ENCODE data around the gene AUTS2.

DNA sequence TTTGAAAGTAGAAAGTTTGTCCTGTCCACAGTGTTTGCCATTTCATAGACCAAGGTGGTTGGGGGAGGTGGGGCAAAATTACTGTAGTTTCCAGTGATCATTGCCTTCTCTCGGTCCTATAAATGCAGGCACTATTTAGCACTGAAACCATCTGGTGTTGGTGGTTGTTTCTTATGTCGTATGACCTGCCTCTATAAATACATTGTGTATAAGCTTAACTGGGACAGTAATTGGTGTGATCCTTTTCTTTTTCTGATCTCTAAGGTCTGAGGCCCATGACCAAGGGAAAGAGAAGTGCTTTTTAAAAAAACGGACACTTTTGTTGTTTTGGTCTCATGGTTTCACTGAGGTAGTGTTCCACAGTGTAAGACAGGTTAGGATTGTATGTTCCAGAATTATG is 63.1 kb downstream of the AUTS2 start:
- TF ChIP-seq, protein P1, sequence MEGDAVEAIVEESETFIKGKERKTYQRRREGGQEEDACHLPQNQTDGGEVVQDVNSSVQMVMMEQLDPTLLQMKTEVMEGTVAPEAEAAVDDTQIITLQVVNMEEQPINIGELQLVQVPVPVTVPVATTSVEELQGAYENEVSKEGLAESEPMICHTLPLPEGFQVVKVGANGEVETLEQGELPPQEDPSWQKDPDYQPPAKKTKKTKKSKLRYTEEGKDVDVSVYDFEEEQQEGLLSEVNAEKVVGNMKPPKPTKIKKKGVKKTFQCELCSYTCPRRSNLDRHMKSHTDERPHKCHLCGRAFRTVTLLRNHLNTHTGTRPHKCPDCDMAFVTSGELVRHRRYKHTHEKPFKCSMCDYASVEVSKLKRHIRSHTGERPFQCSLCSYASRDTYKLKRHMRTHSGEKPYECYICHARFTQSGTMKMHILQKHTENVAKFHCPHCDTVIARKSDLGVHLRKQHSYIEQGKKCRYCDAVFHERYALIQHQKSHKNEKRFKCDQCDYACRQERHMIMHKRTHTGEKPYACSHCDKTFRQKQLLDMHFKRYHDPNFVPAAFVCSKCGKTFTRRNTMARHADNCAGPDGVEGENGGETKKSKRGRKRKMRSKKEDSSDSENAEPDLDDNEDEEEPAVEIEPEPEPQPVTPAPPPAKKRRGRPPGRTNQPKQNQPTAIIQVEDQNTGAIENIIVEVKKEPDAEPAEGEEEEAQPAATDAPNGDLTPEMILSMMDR (conservative IDR thresholded peaks at IDR 0.05; ENCODE audit: low read depth, low read length): no peak
- no peak for TF ChIP-seq EZH2 (IDR thresholded peaks at IDR 0.05; ENCODE audit: borderline replicate concordance, low read depth, low read length, poor library complexity, severe bottlenecking)

Data from A673 (cell line).